ENCODE results near the gene C1QL1. TPM values are rescaled to one million over a fixed set of nuclear protein-coding genes. Genes with fewer than 3 reads are reported as not detected.

Gene C1QL1
- total RNA-seq, 2 donors from 2014 or later = 2.3 to 2.9 TPM

- intact Hi-C loops (cut with DNase I) = no loop called here
- no peak overlapping the region for H3K4me3 ChIP-seq
- H3K27me3 ChIP-seq = no peaks in the 10 kb centered on the region
- WGBS, 2 donors = 84 to 90% methylated on average over 13 to 15 of the region's 15 CpGs
- no peaks in the 10 kb centered on the region for H3K4me1 ChIP-seq
- H3K9me3 ChIP-seq = no peaks in the 10 kb centered on the region
- ATAC-seq (no peak), DNase-seq (no peak)
- no peaks in the 10 kb centered on the region for H3K36me3 ChIP-seq (replicated peaks in 1 of 2; ENCODE audit: insufficient read depth in 1 of 2, low read depth in 2 of 2)
- H3K27ac ChIP-seq = no peak overlapping the region
- TF ChIP-seq POLR2A (IDR thresholded peaks at IDR 0.05) (no peak), CTCF (IDR thresholded peaks at IDR 0.05) (no peak)
Measured at GRCh38 chr17:44926821-44927525, 41.1 kb downstream of the C1QL1 start.

- TF ChIP-seq CTCF (IDR thresholded peaks at IDR 0.05) = no peak
- TF ChIP-seq POLR2A (IDR thresholded peaks at IDR 0.05) = no peak
- Histone ChIP-seq H3K9me3 (no peaks in the 10 kb centered on the region), H3K4me3 (no peak overlapping the region), H3K27ac (no peak overlapping the region), H3K36me3 (replicated peaks in 1 of 2; ENCODE audit: insufficient read depth in 1 of 2, low read depth in 2 of 2) (no peaks in the 10 kb centered on the region), H3K27me3 (no peaks in the 10 kb centered on the region), H3K4me1 (no peaks in the 10 kb centered on the region)
- DNase-seq = no peak
- ATAC-seq = no peak
- WGBS, 2 donors = 91 to 96% methylated on average over 18 of the region's 18 CpGs
- intact Hi-C loops (cut with DNase I) = no loop called here
Measured at GRCh38 chr17:44925731-44926697, 42.1 kb downstream of the C1QL1 start.

GRCh38 chr17:44924107-44924544 is 44.0 kb downstream of the C1QL1 start:
- intact Hi-C loops (cut with DNase I) = no loop called here
- Histone ChIP-seq H3K27me3 (no peaks in the 10 kb centered on the region), H3K4me1 (no peaks in the 10 kb centered on the region), H3K4me3 (no peak overlapping the region), H3K27ac (no peak overlapping the region), H3K9me3 (no peaks in the 10 kb centered on the region), H3K36me3 (replicated peaks in 1 of 2; ENCODE audit: insufficient read depth in 1 of 2, low read depth in 2 of 2) (no peaks in the 10 kb centered on the region)
- DNase-seq (no peak), ATAC-seq (no peak)
- TF ChIP-seq POLR2A (IDR thresholded peaks at IDR 0.05) = no peak
- TF ChIP-seq CTCF (IDR thresholded peaks at IDR 0.05) = no peak
- WGBS, 2 donors = 64 to 67% methylated on average over 9 of the region's 9 CpGs

- no peak for TF ChIP-seq POLR2A (IDR thresholded peaks at IDR 0.05)
- TF ChIP-seq CTCF (IDR thresholded peaks at IDR 0.05) = no peak
- H3K27ac ChIP-seq = no peak overlapping the region
- H3K9me3 ChIP-seq = no peaks in the 10 kb centered on the region
- H3K27me3 ChIP-seq = no peaks in the 10 kb centered on the region
- no peaks in the 10 kb centered on the region for H3K4me1 ChIP-seq
- H3K36me3 ChIP-seq (replicated peaks in 1 of 2; ENCODE audit: insufficient read depth in 1 of 2, low read depth in 2 of 2) = no peaks in the 10 kb centered on the region
- H3K4me3 ChIP-seq = no peak overlapping the region
- intact Hi-C loops (cut with DNase I) = no loop called here
- 68 to 74% methylated on average over 10 to 18 of the region's 19 CpGs for WGBS, 2 donors
- DNase-seq (peak in 1 of 4 donors; percentile 5), ATAC-seq (no peak)
Measured at GRCh38 chr17:44922746-44923470, 45.2 kb downstream of the C1QL1 start.

Data from body of pancreas (tissue), 4 donors.